Right cardiac atrium (tissue), 5 donors: ENCODE data around the gene OTOGL. TPM values are rescaled to one million over a fixed set of nuclear protein-coding genes. Genes with fewer than 3 reads are reported as not detected.

Experiments used
- ATAC-seq, 2 donors: fragments of 200-7000 bp; cut with Tn5 transposase; one replicate each; pipeline versions ENCODE4 v1.8.0 to v1.9.1; 2020; ENCODE audit warnings: moderate library complexity in 2 of 2, mild to moderate bottlenecking in 1 of 2
- DNase-seq, 3 donors: peaks; one replicate each; pipeline ENCODE4 v3.0.0-alpha.2; 2020
- H3K27ac ChIP-seq: one replicate; pipeline ENCODE4 v1.5.1; 2013; ENCODE audit warnings: mild to moderate bottlenecking, low read length, control low read depth, moderate library complexity
- H3K27me3 ChIP-seq: one replicate; pipeline ENCODE4 v1.6.1; 2013; ENCODE audit not compliant: control insufficient read depth, insufficient read depth
- H3K4me1 ChIP-seq: one replicate; pipeline ENCODE4 v1.6.1; 2013; ENCODE audit warnings: low read length; ENCODE audit not compliant: control insufficient read depth, insufficient read depth
- H3K4me3 ChIP-seq: one replicate; pipeline ENCODE4 v1.5.1; 2013; ENCODE audit warnings: low read length, control low read depth
- H3K9me3 ChIP-seq: one replicate; pipeline ENCODE4 v1.6.1; 2013; ENCODE audit warnings: low read length; ENCODE audit not compliant: control insufficient read depth
- WGBS: extraction: QIAGEN DNeasy Blood & Tissue Kit; methylation state at CpG from one replicate; pipeline ENCODE4 v1.1.7; 2013; 5-methylcytosine and 5-hydroxymethylcytosine counted together
- intact Hi-C, 4 donors: fragments of 100-400 bp; cut with DNase I; formaldehyde crosslinking; loops; one replicate each; pipeline versions ENCODE4 v1.11.0 to v1.14.0; 2022 to 2023
- polyA plus RNA-seq: library from polyadenylated mRNA; stranded (reverse); fragments of 200-250 nt; gene quantifications from one replicate; pipeline ENCODE4 v1.2.3, GENCODE V29; 2013
- total RNA-seq, 4 donors: library from RNA; stranded (reverse); fragmentation: NEBNext Ultra II Directional; extraction: Animal tissue kit (Norgen Biotek cat#: 25700); gene quantifications; one replicate each; pipeline ENCODE4 v1.2.1, GENCODE V29; 2021
- donor health status: healthy with polysubstance abuse.
- donor health status: DM: no; HTN: yes; CAD: no.
- donor health status: DM: no; HTN: no; CAD: no.
- donor health status: DM: no; HTN: yes; CAD: no; lungs with severe emphysema.
- donor health status: DM: yes; HTN: yes; CAD: no.

Gene OTOGL
- total and polyA plus RNA-seq, 5 donors, result 8.1 to 25.9 (median 17.8) TPM

DNA sequence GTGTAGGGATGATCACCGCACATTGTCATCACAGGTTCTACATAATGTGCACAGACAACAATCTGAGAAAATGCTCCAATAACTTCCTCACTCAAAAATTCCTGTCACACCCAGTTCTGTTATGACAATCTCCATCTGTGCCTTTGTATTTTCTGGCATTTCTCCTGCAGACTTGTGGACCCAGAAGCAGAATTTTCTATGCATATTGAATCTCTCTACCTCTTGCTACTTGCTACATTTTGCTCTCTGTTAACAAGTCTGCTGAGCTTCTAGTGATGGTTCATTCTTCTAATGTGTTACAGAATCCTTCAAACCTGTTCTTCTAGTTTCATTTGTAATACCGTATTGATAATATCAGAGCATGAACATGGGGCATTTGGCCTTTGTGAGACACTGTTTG lies 216.9 kb downstream of the OTOGL start:
- Histone ChIP-seq H3K27me3 (no peaks in the 10 kb centered on the region), H3K4me1 (no peaks in the 10 kb centered on the region), H3K27ac (no peak overlapping the region), H3K9me3 (no peaks in the 10 kb centered on the region), H3K4me3 (no peak overlapping the region)
- ATAC-seq (no peak), DNase-seq (no peak)
- WGBS, result 78% methylated on average over 2 of the region's 2 CpGs
- intact Hi-C loops, result no loop called here

DNA sequence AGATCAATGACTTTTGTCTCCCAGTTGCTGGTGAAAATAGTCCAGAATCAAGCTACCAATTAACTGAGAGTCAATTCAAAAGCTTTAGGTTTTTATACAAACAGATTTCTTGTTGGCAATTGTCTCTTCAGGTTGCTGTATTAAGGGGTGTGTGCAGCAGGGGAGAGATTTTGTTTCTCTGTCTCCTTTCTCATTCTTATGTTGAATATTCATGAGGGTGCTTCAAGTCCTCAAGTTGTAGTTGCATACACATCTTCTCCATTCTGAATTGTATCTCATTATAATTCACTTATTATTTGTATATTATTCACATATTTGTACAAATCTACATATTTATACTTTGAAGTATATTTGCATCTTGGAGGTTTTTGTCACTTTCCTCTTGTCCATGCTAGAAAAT lies 218.0 kb downstream of the OTOGL start:
- Histone ChIP-seq H3K4me1 (no peaks in the 10 kb centered on the region), H3K9me3 (no peaks in the 10 kb centered on the region), H3K4me3 (no peak overlapping the region), H3K27ac (no peak overlapping the region), H3K27me3 (no peaks in the 10 kb centered on the region)
- intact Hi-C loops, result no loop called here
- DNase-seq, result no peak
- no peak for ATAC-seq

DNA sequence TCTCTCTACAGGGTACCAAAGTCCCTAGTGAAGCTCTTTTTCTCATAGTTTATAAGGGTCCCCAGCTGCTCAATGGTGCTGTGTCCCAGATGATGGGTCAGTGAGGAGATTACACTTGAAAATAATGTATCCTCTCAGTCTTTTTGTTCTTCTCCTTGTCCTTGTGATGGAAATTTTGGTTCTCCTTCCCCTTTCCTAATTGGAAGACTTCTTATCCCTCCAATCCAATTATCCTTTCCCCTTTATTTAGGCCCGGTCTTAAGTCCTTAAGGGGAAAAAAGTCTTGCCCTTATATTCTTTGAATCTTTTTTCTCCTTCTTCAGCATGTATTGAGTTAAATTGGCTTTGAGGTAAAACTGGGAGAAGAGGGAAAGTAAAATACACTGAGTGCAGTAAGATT lies 218.6 kb downstream of the OTOGL start:
- WGBS, result 45% methylated on average over 1 of the region's 1 CpG
- DNase-seq (no peak), ATAC-seq (no peak)
- no peaks in the 10 kb centered on the region for H3K9me3 ChIP-seq
- no peaks in the 10 kb centered on the region for H3K27me3 ChIP-seq
- H3K27ac ChIP-seq, result no peak overlapping the region
- intact Hi-C loops, result no loop called here
- H3K4me3 ChIP-seq, result no peak overlapping the region
- H3K4me1 ChIP-seq, result no peaks in the 10 kb centered on the region

DNA sequence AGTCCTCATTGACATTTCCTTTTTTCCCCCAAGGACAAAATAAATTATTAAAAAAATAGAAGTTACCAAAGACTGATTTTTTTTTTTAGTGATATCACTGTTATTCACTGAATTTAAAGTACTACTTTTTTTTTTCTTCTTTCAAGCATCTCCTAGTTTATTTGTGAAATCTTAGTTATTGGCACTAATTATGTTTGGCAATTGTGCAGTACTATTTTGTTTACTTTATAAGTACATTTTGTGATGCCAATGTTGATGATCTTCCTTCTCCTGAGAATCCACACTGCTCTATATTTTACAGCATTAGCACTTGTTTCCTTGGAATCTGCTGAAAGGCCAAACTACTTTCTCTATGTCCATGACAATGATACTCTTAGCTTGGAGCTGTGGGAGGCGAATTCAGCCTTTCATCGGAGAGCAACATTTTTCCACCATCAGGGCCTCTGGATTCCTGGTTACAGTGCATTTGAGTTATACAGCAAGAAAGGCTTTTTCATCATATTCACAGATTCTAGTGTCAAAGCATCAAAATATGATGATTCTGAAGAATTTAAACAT lies 220.9 kb downstream of the OTOGL start:
- intact Hi-C loops, result no loop called here
- H3K9me3 ChIP-seq, result no peaks in the 10 kb centered on the region
- no peaks in the 10 kb centered on the region for H3K4me1 ChIP-seq
- H3K27me3 ChIP-seq, result no peaks in the 10 kb centered on the region
- H3K4me3 ChIP-seq, result no peak overlapping the region
- no peak overlapping the region for H3K27ac ChIP-seq
- DNase-seq (no peak), ATAC-seq (no peak)
- 70% methylated on average over 2 of the region's 2 CpGs for WGBS

DNA sequence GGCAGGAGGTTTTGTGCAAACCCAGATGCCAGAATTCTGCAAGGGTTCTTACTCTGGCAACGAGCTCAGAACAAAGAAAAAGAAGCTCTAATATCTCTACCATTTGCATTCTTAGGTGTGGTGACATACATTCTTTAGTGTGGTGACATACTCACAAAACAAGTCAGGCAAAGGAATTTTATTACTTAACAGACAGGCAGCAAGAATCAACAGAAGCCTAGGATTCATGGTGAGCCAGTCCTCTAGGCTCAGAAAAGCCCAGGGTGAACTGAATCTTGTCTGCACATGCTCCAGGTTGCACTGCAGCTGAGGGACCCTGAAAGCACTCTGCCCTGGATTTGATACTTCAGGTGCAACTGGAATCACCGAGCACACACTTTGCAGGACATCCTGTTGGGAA lies 222.3 kb downstream of the OTOGL start:
- Histone ChIP-seq H3K27me3 (no peaks in the 10 kb centered on the region), H3K9me3 (no peaks in the 10 kb centered on the region), H3K4me3 (no peak overlapping the region), H3K27ac (no peak overlapping the region), H3K4me1 (no peaks in the 10 kb centered on the region)
- ATAC-seq (no peak), DNase-seq (no peak)
- intact Hi-C loops, result no loop called here
- 57% methylated on average over 2 of the region's 2 CpGs for WGBS

DNA sequence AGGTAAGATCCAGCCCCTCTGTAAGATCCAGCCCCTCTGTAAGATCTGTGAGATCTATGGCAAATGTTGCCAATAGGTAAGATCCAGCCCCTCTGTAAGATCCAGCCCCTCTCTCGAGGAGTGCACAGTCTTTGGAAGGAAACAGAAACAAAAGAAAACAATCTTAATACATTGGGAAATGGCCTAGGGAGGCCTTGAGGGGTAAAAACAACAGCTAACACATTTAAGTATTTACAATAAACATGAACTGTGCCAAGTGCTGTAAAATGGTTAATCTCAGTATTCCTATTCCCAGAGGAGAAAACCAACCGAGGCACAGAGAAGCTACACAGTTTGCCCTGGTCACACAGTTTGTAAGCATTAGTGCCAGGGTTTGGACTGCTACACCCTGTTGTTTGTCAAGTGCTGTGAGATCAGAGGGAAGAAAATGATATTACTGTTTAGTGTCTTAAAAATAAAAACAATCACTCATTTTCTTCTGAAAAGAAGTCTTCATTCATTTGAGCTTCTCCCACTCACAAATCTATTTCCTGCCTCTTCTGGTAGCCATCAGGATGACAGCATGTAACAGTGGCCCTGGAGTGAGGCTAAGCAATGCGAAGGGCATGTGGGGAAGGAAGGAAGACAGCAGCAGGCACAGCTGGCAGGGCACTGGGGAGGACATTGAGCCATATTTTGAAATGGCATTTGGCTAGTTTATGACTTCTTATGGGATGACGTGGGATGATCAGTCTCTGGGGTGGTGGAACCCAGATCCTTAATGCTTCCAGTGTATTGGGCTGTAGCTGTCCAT lies 226.0 kb downstream of the OTOGL start:
- 46% methylated on average over 4 of the region's 4 CpGs for WGBS
- Histone ChIP-seq H3K27ac (no peak overlapping the region), H3K4me3 (no peak overlapping the region), H3K4me1 (no peaks in the 10 kb centered on the region), H3K27me3 (no peaks in the 10 kb centered on the region), H3K9me3 (no peaks in the 10 kb centered on the region)
- no peak for ATAC-seq
- intact Hi-C loops, result no loop called here
- DNase-seq, result no peak

DNA sequence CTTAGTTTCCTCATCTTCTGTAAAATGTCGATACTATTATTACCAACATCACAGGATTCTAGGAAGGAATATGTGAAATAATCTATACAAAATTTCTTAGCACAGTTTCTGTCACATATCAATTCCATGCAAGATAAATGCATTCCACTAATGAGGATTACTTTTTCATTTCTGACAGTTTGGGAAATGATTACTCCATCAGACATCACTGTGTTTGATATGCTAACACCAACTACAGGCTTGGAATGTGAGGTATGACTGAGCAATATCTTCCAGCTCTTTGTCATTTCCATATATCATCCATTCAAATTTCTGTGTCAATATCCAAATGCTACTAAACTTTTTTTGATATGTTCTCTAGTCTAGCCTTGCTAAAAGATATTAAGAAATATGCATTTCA lies 233.5 kb downstream of the OTOGL start:
- WGBS, result 81% methylated on average over 1 of the region's 1 CpG
- Histone ChIP-seq H3K27me3 (no peaks in the 10 kb centered on the region), H3K27ac (no peak overlapping the region), H3K9me3 (no peaks in the 10 kb centered on the region), H3K4me1 (no peaks in the 10 kb centered on the region), H3K4me3 (no peak overlapping the region)
- DNase-seq (no peak), ATAC-seq (no peak)
- intact Hi-C loops, result no loop called here

DNA sequence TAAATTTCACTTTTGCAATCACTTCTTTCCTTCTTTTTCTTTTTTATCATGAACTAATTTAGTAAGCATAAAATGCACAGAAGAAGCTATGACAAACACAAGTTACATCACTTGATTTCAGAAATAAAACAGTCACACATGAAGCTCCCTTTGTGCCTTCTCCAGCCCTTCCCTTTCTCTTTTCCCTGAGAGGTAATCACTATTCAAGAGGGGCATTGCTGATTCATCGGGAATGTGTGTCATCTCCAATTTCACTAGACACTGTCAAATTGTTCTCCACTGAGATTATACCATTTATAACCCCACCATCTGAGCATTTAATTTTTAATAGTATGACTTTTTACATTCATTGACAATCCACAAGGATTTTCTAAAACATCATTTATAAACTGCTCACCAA lies 253.1 kb downstream of the OTOGL start:
- DNase-seq (no peak), ATAC-seq (no peak)

DNA sequence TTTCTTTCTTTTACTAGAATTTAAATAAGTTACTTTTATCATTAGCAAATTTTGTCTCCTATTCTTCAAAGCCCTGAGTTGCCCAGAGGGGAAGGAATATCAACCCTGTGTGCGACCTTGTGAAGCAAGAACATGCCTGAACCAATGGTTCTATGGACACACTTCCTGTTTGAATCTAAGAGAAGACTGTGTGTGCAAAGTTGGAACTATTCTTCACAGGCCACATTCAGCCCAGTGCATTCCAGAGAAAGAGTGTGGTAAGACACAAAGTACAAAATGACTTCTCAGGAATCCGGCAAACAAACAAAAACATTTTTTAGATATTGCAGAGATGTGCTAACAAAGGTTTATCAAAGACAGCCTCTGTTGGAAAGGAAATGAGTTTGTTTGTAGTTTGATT lies 253.9 kb downstream of the OTOGL start:
- Histone ChIP-seq H3K9me3 (no peaks in the 10 kb centered on the region), H3K27me3 (no peaks in the 10 kb centered on the region), H3K4me3 (no peak overlapping the region), H3K27ac (no peak overlapping the region), H3K4me1 (no peaks in the 10 kb centered on the region)
- 84% methylated on average over 2 of the region's 2 CpGs for WGBS
- ATAC-seq, result no peak
- intact Hi-C loops, result no loop called here
- no peak for DNase-seq

More for the DNA sequence above, 253.1 kb downstream of the OTOGL start:
- Histone ChIP-seq H3K27me3 (no peaks in the 10 kb centered on the region), H3K4me1 (no peaks in the 10 kb centered on the region), H3K27ac (no peak overlapping the region), H3K4me3 (no peak overlapping the region), H3K9me3 (no peaks in the 10 kb centered on the region)
- intact Hi-C loops, result no loop called here
- 73% methylated on average over 1 of the region's 1 CpG for WGBS

DNA sequence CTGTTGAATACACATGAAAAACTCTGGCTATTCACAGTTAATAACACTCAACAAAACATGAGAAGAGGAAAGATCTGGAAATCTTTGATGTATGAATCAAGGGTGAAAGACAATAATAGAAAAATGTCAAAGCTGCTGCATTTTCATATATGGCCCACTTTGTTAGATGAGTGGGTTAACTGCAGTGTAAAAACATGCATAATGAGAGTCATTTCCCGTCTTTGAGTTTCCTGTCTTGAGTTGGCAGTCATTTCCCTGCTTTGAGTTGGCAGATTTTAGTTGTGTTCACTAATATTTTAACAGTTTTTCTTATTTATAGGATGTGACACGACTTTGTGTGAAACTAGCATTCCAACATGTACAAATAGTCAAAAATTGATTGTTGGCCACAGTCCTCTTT lies 256.8 kb downstream of the OTOGL start:
- Histone ChIP-seq H3K9me3 (no peaks in the 10 kb centered on the region), H3K27ac (no peak overlapping the region), H3K27me3 (no peaks in the 10 kb centered on the region), H3K4me1 (no peaks in the 10 kb centered on the region), H3K4me3 (no peak overlapping the region)
- intact Hi-C loops, result no loop called here
- DNase-seq (no peak), ATAC-seq (no peak)
- 29% methylated on average over 2 of the region's 2 CpGs for WGBS

DNA sequence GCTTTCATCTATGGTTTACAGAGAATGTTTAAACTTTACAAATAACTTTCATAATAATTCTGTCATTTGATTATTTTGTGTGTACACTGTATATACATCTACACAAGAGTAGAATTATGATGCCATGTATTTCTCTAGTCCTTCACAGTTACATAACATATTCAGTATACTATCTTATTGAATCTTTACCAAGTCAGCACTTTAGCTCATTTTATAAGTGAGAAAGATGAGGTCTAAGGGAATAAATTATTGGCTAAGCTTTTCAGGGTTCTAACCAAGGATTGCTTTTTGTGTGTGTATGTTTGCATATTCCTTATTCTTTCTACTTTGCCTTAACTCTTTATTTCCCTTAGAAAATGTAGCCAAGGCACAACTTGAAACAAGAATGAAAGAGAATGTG lies 260.4 kb downstream of the OTOGL start:
- ATAC-seq, result no peak
- Histone ChIP-seq H3K27ac (no peak overlapping the region), H3K9me3 (no peaks in the 10 kb centered on the region), H3K27me3 (no peaks in the 10 kb centered on the region), H3K4me1 (no peaks in the 10 kb centered on the region), H3K4me3 (no peak overlapping the region)
- intact Hi-C loops, result no loop called here
- DNase-seq, result no peak

DNA sequence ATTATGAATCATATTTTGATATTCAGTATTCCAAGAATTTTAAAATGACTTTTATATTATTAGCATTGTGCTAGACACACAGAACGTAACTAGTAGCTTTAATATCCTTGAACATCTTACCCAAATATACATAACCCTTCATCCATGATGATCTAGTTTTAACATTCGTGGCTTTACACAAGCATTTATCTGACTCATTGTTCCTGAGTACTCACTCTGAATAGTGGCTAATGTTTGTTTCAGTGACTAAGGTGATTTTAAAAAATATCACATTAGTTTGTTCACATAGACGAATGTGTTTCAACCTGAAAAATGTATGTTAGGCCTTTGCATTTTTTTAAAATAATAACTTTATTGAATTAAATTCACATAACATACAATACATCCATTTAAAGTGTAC lies 264.7 kb downstream of the OTOGL start:
- H3K4me1 ChIP-seq, result no peaks in the 10 kb centered on the region
- H3K4me3 ChIP-seq, result no peak overlapping the region
- DNase-seq (no peak), ATAC-seq (no peak)
- H3K27ac ChIP-seq, result no peak overlapping the region
- intact Hi-C loops, result no loop called here
- no peaks in the 10 kb centered on the region for H3K9me3 ChIP-seq
- WGBS, result 84% methylated on average over 3 of the region's 3 CpGs
- H3K27me3 ChIP-seq, result no peaks in the 10 kb centered on the region
